HG03571 (cell line): ENCODE data around the gene BCS1L.
A peak's percentile ranks its signal among the peaks of the same experiment; 100 is the strongest.
"Not testable (repeated sequence)": the region's sequence is repeated elsewhere in the genome, so short reads cannot be mapped to it uniquely, and the experiment has no call there.

Experiments used
- ATAC-seq: cut with Tn5 transposase; IDR thresholded peaks from one replicate; pipeline ENCODE4 v1.9.1; 2021; ENCODE audit not compliant: unreplicated experiment

The BCS1L gene

DNA sequence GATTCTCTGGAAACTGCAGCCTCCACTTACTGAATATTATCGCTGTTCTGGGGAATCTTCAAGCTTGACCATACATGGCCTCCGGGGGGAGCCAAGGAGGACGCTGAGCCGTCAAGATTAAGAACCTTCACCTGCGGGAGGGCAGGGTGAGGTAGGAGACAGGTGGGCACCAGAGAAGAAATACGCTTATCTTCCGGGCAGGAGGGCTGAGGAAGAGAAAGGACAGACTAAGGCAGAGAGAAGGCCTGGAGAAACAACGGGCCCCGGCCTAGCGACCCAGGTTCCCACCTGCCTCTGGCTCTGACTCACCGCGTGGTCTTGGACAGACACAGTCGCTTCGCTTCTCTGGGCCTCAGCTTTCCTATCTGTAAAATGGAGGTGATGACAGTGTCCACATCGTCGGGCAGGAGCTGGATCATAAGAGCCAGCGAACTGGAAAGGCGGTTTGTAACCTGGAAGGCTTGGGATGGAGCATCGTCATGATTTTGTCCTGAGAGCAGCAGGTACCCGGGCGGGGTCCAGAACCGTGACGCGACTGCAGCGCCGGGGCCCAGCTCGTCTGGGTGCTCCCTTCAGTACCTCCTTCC lies 719 bp upstream of the BCS1L start:
- ATAC-seq, result peak; percentile 31

- no peak for ATAC-seq
These were observed 490 bp downstream of the BCS1L start for GRCh38 chr2:218659988-218660358.

GRCh38 chr2:218662377-218662776 lies 2.9 kb downstream of the BCS1L start:
- no peak for ATAC-seq

DNA sequence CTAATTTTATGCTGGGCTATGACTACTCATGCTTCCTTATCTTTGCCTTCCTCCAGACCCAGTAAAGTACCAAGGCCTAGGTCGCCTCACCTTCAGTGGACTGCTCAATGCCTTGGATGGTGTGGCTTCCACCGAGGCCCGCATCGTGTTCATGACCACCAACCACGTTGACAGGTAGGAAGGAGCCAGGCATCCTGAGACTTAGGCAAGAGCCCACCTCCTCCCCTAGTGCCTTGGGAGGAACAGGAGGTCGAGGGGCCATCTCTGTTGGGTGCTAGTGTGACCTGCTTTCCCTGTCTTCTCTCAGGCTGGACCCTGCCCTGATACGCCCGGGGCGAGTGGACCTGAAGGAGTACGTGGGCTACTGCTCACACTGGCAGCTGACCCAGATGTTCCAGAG lies 3.3 kb downstream of the BCS1L start:
- ATAC-seq, result no peak

- ATAC-seq, result no peak
These were observed 4.4 kb downstream of the BCS1L start for GRCh38 chr2:218663901-218664300.

DNA sequence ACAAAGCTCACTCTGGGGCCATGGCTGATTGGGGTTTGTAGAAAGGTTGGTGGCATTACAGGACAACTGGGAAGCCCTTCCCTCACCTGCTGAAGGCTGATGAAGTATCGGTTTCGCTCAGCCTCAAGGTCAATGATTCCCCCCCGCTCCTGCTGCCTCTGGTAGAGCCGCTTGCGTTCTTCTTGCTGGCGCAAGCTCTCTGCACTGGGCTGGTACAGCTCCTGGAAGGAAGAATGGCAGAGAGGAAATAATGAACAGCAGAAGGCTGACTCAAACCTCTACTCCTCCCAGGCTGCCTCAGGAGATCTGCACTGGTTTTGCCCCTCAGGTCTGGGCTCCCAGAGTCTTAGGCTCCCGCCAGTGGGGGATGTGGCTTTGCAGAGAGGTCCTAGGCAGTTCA lies 5.2 kb downstream of the BCS1L start:
- no peak for ATAC-seq

GRCh38 chr2:218671097-218671653 lies 11.7 kb downstream of the BCS1L start:
- no peak for ATAC-seq

GRCh38 chr2:218671654-218672566 lies 12.4 kb downstream of the BCS1L start, which contains the start of the genes RNF25 and STK36:
RNF25 (minus strand) TSS chr2:218672002; CDS start chr2:218671970, 32 bp downstream.
STK36 (plus strand) TSS chr2:218672086; CDS start chr2:218672830, 744 bp downstream.
- ATAC-seq, result peak; percentile 94

GRCh38 chr2:218679119-218679518 lies 19.6 kb downstream of the BCS1L start:
- no peak for ATAC-seq

GRCh38 chr2:218680061-218680460 lies 20.6 kb downstream of the BCS1L start:
- ATAC-seq, result no peak

GRCh38 chr2:218687400-218688060 lies 28.0 kb downstream of the BCS1L start:
- not testable (repeated sequence) for ATAC-seq

- ATAC-seq, result no peak
These were observed 31.8 kb downstream of the BCS1L start for GRCh38 chr2:218691234-218691633.

DNA sequence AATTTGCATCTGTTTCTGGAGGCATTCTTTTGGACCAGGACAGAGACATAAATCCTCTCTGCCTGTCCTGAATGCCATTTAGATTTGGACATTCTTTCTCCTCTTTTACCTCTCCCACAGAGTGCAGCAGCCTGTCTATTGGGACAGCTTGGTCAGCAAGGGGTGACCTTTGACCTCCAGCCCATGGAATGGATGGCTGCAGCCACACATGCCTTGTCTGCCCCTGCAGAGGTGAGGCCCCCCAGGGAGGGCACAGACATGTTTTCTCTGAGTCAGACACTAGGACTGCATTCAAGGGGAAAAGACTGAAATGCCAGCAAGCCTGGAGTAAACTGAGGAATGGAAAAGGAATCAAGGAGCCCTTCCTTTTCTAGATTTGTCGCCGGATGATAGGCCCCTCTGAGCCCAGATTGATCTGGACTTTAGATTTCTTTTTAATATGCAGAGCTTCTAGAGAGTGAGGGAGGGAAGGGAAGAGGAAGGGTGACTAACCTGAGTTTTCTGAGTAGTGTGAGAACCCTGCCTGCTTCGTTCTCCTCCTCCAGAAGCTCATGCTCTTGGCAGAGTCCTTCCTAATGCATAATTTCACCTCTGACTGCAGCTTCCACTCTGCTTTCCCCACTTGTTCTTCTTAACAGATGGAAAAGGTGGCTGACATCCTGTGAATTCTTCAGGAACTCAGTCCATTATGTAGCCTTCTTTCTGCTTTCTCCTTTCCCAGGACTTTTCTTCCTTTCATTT lies 35.1 kb downstream of the BCS1L start:
- ATAC-seq, result no peak

- ATAC-seq, result no peak
These were observed 39.4 kb downstream of the BCS1L start for GRCh38 chr2:218698885-218699284.

- ATAC-seq, result no peak
These were observed 42.3 kb downstream of the BCS1L start for GRCh38 chr2:218701806-218702205.

DNA sequence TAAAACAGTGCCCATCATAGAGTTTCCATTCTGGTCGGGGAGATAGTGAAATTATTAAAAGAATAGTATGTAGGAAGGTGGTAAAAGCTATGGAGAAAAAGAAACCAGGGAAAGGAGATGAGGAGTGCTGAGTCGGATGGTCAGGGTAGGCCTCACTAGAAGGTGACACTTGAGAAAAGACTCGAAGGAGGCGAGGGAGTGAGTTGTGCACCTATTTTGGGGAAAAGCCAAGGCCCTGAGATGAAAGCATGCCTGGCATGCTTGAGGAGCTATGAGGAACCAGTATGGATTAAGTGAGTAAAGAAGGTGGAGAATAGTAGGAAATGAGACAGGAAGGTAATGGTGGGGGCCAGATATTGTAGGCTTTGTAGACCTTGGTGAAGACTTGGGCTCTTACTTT lies 43.9 kb downstream of the BCS1L start:
- no peak for ATAC-seq

DNA sequence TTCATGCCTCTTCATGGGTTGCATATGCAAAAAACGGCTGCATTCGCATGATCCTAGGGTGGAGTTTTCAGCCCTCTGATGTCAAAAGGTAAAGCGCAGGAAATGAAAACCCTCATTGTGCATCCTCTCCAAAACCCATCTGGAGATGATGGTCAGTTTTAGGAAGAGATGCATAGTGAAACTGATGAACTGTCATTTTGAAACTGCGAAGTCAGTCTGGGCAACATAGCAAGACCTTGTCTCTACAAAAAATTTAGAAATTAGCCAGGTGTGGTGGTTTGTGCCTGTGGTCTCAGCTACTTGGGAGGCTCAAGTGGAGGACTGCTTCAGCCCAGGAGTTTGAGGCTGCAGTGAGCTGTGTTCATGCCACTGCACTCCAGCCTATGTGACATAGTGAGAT lies 48.6 kb downstream of the BCS1L start:
- ATAC-seq, result peak; percentile 21

GRCh38 chr2:218709908-218710307 lies 50.4 kb downstream of the BCS1L start:
- no peak for ATAC-seq

DNA sequence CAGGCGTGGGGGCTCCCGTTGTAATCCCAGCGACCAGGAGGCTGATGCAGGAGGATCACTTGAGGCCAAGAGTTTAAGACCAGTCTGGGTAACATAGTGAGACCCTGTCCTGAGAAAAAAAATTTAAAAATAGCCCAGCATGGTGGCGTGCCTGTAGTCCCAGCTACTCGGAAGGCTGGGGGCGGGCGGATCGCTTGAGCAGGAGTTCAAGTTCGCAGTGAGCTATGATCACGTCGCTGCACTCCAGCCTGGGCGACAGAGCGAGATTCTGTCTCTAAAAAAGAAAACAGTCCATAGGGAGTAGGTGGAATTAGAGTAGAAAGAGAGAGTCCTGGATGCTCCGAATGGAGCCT lies 50.8 kb downstream of the BCS1L start:
- no peak for ATAC-seq

- ATAC-seq, result peak; percentile 83
These were observed 51.4 kb downstream of the BCS1L start, which contains the start of gene TTLL4 for GRCh38 chr2:218710687-218711549. TTLL4 (plus strand) TSS chr2:218710835; CDS start chr2:218737677, 26,842 bp downstream.
